H9 (cell line): ENCODE data around the gene TNRC6A. TPM values are rescaled to one million over a fixed set of nuclear protein-coding genes. Genes with fewer than 3 reads are reported as not detected.

Experiments used
- DNase-seq: peaks from one replicate; pipeline ENCODE4 v3.0.0-alpha.2; 2017
- H2AFZ ChIP-seq: one replicate; pipeline ENCODE4 v1.6.1; 2013; ENCODE audit warnings: mild to moderate bottlenecking, low read length, control low read depth, moderate library complexity
- H2AK5ac ChIP-seq: 2 replicates; pipeline ENCODE4 v1.6.1; 2013; ENCODE audit warnings: low read length, control low read depth, mixed read lengths; ENCODE audit not compliant: insufficient read length
- H2BK120ac ChIP-seq: one replicate; pipeline ENCODE4 v1.6.1; 2013; ENCODE audit warnings: low read depth, mild to moderate bottlenecking, low read length, control low read depth, inconsistent platforms; ENCODE audit not compliant: poor library complexity, severe bottlenecking
- H2BK12ac ChIP-seq: 2 replicates; pipeline ENCODE4 v1.6.1; 2013; ENCODE audit warnings: low read length, control low read depth, mixed read lengths, low read depth; ENCODE audit not compliant: insufficient read length
- H2BK15ac ChIP-seq: 2 replicates; pipeline ENCODE4 v1.6.1; 2013; ENCODE audit warnings: low read depth, low read length, control low read depth
- H2BK20ac ChIP-seq: one replicate; pipeline ENCODE4 v1.6.1; 2013; ENCODE audit warnings: low read depth, mild to moderate bottlenecking, low read length, control low read depth, inconsistent platforms; ENCODE audit not compliant: poor library complexity, severe bottlenecking
- H2BK5ac ChIP-seq: 2 replicates; pipeline ENCODE4 v1.6.1; 2013; ENCODE audit warnings: low read length, control low read depth, mixed read lengths; ENCODE audit not compliant: insufficient read length
- H3K14ac ChIP-seq: 2 replicates; pipeline ENCODE4 v1.6.1; 2013; ENCODE audit warnings: low read length, control low read depth; ENCODE audit not compliant: insufficient read depth
- H3K18ac ChIP-seq: 2 replicates; pipeline ENCODE4 v1.6.1; 2013; ENCODE audit warnings: low read depth, mild to moderate bottlenecking, mixed read lengths, low read length, control low read depth; ENCODE audit not compliant: insufficient read length
- H3K23ac ChIP-seq: 2 replicates; pipeline ENCODE4 v1.6.1; 2013; ENCODE audit warnings: low read length, control low read depth, mixed read lengths, low read depth; ENCODE audit not compliant: insufficient read length
- H3K23me2 ChIP-seq: 2 replicates; pipeline ENCODE4 v1.6.1; 2013; ENCODE audit warnings: low read depth, mild to moderate bottlenecking, mixed read lengths, low read length, control low read depth; ENCODE audit not compliant: insufficient read length, poor library complexity, severe bottlenecking
- H3K27ac ChIP-seq: 2 replicates; pipeline ENCODE4 v1.5.1; 2013; ENCODE audit warnings: low read length, control low read depth, mixed read lengths, low read depth; ENCODE audit not compliant: insufficient read length
- H3K27me3 ChIP-seq: 2 replicates; pipeline ENCODE4 v1.6.1; 2013; ENCODE audit warnings: low read length, control low read depth, inconsistent platforms; ENCODE audit not compliant: insufficient read depth
- H3K4ac ChIP-seq: 2 replicates; pipeline ENCODE4 v1.6.1; 2013; ENCODE audit warnings: low read depth, mild to moderate bottlenecking, control low read depth, inconsistent platforms, low read length, moderate library complexity
- H3K4me1 ChIP-seq: 2 replicates; pipeline ENCODE4 v1.6.1; 2013; ENCODE audit warnings: low read length, control low read depth, inconsistent platforms; ENCODE audit not compliant: insufficient read depth
- H3K4me2 ChIP-seq: 2 replicates; pipeline ENCODE4 v1.6.1; 2013; ENCODE audit warnings: low read length, control low read depth, mixed read lengths; ENCODE audit not compliant: insufficient read length, insufficient read depth
- H3K56ac ChIP-seq: 2 replicates; pipeline ENCODE4 v1.6.1; 2013; ENCODE audit warnings: low read depth, mild to moderate bottlenecking, mixed read lengths, low read length, control low read depth; ENCODE audit not compliant: insufficient read length
- H3K79me1 ChIP-seq: 2 replicates; pipeline ENCODE4 v1.6.1; 2013; ENCODE audit warnings: low read depth, mild to moderate bottlenecking, moderate library complexity, low read length, control low read depth, inconsistent platforms; ENCODE audit not compliant: insufficient read depth, poor library complexity, severe bottlenecking
- H3K79me2 ChIP-seq: 2 replicates; pipeline ENCODE4 v1.6.1; 2013; ENCODE audit warnings: low read length, control low read depth, inconsistent platforms; ENCODE audit not compliant: insufficient read depth
- H3K9ac ChIP-seq: 2 replicates; pipeline ENCODE4 v1.6.1; 2013; ENCODE audit warnings: low read length, control low read depth, mixed read lengths; ENCODE audit not compliant: insufficient read length; ENCODE audit errors: extremely low read depth
- H3K9me3 ChIP-seq: one replicate; pipeline ENCODE4 v1.6.1; 2013; ENCODE audit warnings: low read depth, low read length, inconsistent platforms; ENCODE audit not compliant: control insufficient read depth
- H3T11ph ChIP-seq: one replicate; pipeline ENCODE4 v1.6.1; 2013; ENCODE audit warnings: mild to moderate bottlenecking, low read length, control low read depth, inconsistent platforms
- H4K20me1 ChIP-seq: one replicate; pipeline ENCODE4 v1.6.1; 2013; ENCODE audit not compliant: control insufficient read depth, insufficient read length, insufficient read depth
- H4K5ac ChIP-seq: 2 replicates; pipeline ENCODE4 v1.6.1; 2013; ENCODE audit warnings: low read depth, mild to moderate bottlenecking, mixed read lengths, low read length, control low read depth; ENCODE audit not compliant: insufficient read length
- H4K8ac ChIP-seq: replicated peaks from 2 replicates; pipeline ENCODE4 v1.6.1; 2013; ENCODE audit warnings: low read length, control low read depth, mixed read lengths, low read depth; ENCODE audit not compliant: insufficient read length
- H4K91ac ChIP-seq: 2 replicates; pipeline ENCODE4 v1.6.1; 2013; ENCODE audit warnings: low read depth, mild to moderate bottlenecking, moderate library complexity, mixed read lengths, low read length, control low read depth; ENCODE audit not compliant: insufficient read length
- H3K27ac Mint-ChIP-seq, 3 experiments: 2 replicates in 2 of 3; 3 replicates in 1 of 3; pipeline ENCODE4 v1.8.0; 2020 to 2021; ENCODE audit warnings: mixed read lengths in 3 of 3, mild to moderate bottlenecking in 1 of 3, moderate library complexity in 1 of 3
- H3K27me3 Mint-ChIP-seq: 2 replicates; pipeline ENCODE4 v1.8.0; 2021; ENCODE audit warnings: low read depth, mild to moderate bottlenecking, moderate library complexity, mixed read lengths
- H3K36me3 Mint-ChIP-seq, 3 experiments: 2 replicates in 2 of 3; 3 replicates in 1 of 3; pipeline ENCODE4 v1.8.0; 2020 to 2021; ENCODE audit warnings: low read depth in 3 of 3, mixed read lengths in 3 of 3; ENCODE audit not compliant: insufficient read depth in 1 of 3
- H3K4me1 Mint-ChIP-seq, 2 experiments: 2 replicates each; pipeline ENCODE4 v1.8.0; 2020; ENCODE audit warnings: mixed read lengths in 2 of 2
- H3K4me3 Mint-ChIP-seq, 2 experiments: 2 replicates in 1 of 2; 3 replicates in 1 of 2; pipeline ENCODE4 v1.8.0; 2020 to 2021; ENCODE audit warnings: mild to moderate bottlenecking in 2 of 2, mixed read lengths in 2 of 2, moderate library complexity in 1 of 2
- H3K9me3 Mint-ChIP-seq, 2 experiments: 2 replicates in 1 of 2; 3 replicates in 1 of 2; pipeline ENCODE4 v1.8.0; 2020; ENCODE audit warnings: mild to moderate bottlenecking in 2 of 2, mixed read lengths in 2 of 2, moderate library complexity in 1 of 2
- WGBS: extraction: QIAGEN DNeasy Blood & Tissue Kit; methylation state at CpG from one replicate; pipeline ENCODE4 v1.1.7; 2013; ENCODE audit warnings: missing lambda C conversion rate, low lambda C conversion rate, mixed read lengths; ENCODE audit not compliant: insufficient read length; ENCODE audit errors: extremely low coverage; 5-methylcytosine and 5-hydroxymethylcytosine counted together
- total RNA-seq: library from RNA; stranded (reverse); gene quantifications from 2 replicates; pipeline ENCODE4 v1.2.1, GENCODE V29; 2021
- TF ChIP-seq, protein P1 (sequence below): fragments of 200-600 bp; sonication (generic); conservative IDR thresholded peaks from 3 replicates; pipeline ENCODE4 v1.8.0; 2021; ENCODE audit warnings: antibody characterized with exemption, mild to moderate bottlenecking

The TNRC6A gene
- total RNA-seq, 1 experiment from 2014 or later: 114 TPM

- no peak overlapping the region for H4K5ac ChIP-seq
- H3K56ac ChIP-seq: no peak overlapping the region
- no peak overlapping the region for H4K91ac ChIP-seq
- H3T11ph ChIP-seq: no peak overlapping the region
- H4K20me1 ChIP-seq: peaks cover 3% of the 10 kb centered on the region
- H3K9me3 ChIP-seq: no peaks in the 10 kb centered on the region
- no peak for DNase-seq
- TF ChIP-seq, protein P1, sequence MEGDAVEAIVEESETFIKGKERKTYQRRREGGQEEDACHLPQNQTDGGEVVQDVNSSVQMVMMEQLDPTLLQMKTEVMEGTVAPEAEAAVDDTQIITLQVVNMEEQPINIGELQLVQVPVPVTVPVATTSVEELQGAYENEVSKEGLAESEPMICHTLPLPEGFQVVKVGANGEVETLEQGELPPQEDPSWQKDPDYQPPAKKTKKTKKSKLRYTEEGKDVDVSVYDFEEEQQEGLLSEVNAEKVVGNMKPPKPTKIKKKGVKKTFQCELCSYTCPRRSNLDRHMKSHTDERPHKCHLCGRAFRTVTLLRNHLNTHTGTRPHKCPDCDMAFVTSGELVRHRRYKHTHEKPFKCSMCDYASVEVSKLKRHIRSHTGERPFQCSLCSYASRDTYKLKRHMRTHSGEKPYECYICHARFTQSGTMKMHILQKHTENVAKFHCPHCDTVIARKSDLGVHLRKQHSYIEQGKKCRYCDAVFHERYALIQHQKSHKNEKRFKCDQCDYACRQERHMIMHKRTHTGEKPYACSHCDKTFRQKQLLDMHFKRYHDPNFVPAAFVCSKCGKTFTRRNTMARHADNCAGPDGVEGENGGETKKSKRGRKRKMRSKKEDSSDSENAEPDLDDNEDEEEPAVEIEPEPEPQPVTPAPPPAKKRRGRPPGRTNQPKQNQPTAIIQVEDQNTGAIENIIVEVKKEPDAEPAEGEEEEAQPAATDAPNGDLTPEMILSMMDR: no peak
- no peaks in the 10 kb centered on the region for H3K79me2 ChIP-seq
- no peaks in the 10 kb centered on the region for H3K27me3 ChIP-seq
- H2BK5ac ChIP-seq: no peak overlapping the region
- no peak overlapping the region for H3K4me3 Mint-ChIP-seq
- no peak overlapping the region for H3K27ac Mint-ChIP-seq
- H3K14ac ChIP-seq: no peak overlapping the region
- H3K4me1 Mint-ChIP-seq: peaks cover 2 to 9% of the 10 kb centered on the region in 2 experiments; a peak in 2 of 4 replicates
- no CpG with 5 or more reads among the region's 5 CpGs for WGBS
- H3K27ac ChIP-seq: no peak overlapping the region
- H4K8ac ChIP-seq: no peak overlapping the region
- H3K4me2 ChIP-seq: no peak overlapping the region
- H3K79me1 ChIP-seq: no peaks in the 10 kb centered on the region
- no peaks in the 10 kb centered on the region for H3K9me3 Mint-ChIP-seq
- no peak overlapping the region for H3K4ac ChIP-seq
- H3K23ac ChIP-seq: no peak overlapping the region
- H2BK15ac ChIP-seq: no peak overlapping the region
- no peak overlapping the region for H3K18ac ChIP-seq
- H2BK120ac ChIP-seq: no peak overlapping the region
- no peak overlapping the region for H2BK20ac ChIP-seq
- no peak overlapping the region for H2AFZ ChIP-seq
- peaks cover 1% of the 10 kb centered on the region for H3K27me3 Mint-ChIP-seq
- no peak overlapping the region for H2AK5ac ChIP-seq
- H3K4me1 ChIP-seq: no peaks in the 10 kb centered on the region
- no peaks in the 10 kb centered on the region for H3K23me2 ChIP-seq
- H2BK12ac ChIP-seq: no peak overlapping the region
- H3K36me3 Mint-ChIP-seq: no peaks in the 10 kb centered on the region
- H3K9ac ChIP-seq: no peak overlapping the region
These were observed 120.2 kb downstream of the TNRC6A start for GRCh38 chr16:24849641-24850040.
